GM12872 (cell line): ENCODE data around the gene LOXL1.

Experiments
- TF ChIP-seq, protein P1 (sequence below): IDR thresholded peaks from 3 replicates; pipeline ENCODE4 v1.5.1; 2011; ENCODE audit warnings: low read depth, mild to moderate bottlenecking, low read length, moderate library complexity; ENCODE audit not compliant: insufficient read depth

LOXL1 gene

DNA sequence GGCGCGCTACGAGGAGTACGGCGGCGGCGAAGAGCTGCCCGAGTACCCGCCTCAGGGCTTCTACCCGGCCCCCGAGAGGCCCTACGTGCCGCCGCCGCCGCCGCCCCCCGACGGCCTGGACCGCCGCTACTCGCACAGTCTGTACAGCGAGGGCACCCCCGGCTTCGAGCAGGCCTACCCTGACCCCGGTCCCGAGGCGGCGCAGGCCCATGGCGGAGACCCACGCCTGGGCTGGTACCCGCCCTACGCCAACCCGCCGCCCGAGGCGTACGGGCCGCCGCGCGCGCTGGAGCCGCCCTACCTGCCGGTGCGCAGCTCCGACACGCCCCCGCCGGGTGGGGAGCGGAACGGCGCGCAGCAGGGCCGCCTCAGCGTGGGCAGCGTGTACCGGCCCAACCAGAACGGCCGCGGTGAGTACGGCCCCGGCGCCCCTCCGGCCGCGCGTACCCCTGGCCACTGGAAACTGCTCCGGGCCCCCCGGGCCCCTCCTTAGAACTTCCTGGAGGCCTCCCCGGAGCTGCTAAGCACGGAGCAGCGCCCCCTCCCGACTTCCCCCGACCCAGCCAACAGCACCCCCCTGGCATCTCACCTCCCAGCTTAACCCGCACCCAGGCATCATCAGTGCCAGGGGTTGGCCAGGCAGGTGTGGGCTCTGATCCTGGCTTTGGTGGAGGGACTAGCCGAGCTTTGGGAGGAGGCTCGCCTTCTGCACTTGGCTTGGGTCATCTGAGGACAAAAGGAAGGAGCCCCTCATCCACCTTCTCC is 1.4 kb downstream of the LOXL1 start:
- TF ChIP-seq, protein P1, sequence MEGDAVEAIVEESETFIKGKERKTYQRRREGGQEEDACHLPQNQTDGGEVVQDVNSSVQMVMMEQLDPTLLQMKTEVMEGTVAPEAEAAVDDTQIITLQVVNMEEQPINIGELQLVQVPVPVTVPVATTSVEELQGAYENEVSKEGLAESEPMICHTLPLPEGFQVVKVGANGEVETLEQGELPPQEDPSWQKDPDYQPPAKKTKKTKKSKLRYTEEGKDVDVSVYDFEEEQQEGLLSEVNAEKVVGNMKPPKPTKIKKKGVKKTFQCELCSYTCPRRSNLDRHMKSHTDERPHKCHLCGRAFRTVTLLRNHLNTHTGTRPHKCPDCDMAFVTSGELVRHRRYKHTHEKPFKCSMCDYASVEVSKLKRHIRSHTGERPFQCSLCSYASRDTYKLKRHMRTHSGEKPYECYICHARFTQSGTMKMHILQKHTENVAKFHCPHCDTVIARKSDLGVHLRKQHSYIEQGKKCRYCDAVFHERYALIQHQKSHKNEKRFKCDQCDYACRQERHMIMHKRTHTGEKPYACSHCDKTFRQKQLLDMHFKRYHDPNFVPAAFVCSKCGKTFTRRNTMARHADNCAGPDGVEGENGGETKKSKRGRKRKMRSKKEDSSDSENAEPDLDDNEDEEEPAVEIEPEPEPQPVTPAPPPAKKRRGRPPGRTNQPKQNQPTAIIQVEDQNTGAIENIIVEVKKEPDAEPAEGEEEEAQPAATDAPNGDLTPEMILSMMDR = no peak; the same call in 1 of the 3 replicates

DNA sequence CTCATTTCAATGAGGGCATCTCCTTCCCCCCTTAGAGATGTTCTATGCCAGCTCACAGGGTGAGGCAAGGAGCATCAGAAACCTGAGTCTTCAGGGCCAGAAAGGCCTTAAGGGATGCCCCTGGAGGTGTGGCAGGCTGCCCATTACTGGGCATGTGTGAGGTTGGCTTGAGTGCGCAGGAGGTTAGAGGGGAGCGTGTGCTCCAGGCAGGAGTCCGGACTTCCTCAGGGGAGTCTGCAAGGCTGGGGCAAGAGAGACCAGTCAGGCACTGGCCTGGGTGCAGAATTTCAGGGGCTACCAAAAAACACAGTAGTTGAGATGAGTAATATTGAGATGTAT is 1.9 kb downstream of the LOXL1 start:
- TF ChIP-seq, protein P1 = no peak

DNA sequence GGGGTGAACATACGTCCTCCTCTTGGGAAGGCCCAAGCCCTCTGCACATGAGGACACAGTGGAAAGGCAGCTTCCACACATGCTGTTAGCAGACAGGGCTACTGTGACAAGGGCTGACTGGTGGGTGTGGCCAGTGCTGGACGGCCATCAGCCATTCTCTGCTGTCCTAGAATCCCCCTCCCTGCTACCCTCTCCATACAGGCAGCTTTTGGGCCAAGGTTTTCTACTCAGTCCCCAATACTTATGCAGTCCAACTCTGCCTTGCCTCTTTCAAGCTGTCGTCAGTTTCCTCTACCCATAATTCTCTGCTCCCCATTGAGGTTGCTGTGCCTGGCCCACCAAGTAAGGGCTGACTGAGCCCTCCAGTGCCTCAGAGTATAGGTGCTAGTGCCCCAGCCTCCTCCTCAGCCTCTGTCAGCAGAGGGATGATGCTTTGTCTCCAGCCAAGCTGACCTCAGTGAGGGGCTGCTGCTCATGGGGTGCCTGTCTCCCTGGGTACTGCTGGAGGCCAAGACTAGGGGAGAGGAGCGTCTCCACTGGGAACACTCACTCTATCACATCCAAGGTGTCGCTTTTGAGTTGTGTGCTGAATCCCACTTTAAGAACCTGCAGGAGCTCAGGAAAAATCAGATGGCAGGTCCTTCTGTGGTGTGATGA is 2.8 kb downstream of the LOXL1 start:
- TF ChIP-seq, protein P1 = no peak

DNA sequence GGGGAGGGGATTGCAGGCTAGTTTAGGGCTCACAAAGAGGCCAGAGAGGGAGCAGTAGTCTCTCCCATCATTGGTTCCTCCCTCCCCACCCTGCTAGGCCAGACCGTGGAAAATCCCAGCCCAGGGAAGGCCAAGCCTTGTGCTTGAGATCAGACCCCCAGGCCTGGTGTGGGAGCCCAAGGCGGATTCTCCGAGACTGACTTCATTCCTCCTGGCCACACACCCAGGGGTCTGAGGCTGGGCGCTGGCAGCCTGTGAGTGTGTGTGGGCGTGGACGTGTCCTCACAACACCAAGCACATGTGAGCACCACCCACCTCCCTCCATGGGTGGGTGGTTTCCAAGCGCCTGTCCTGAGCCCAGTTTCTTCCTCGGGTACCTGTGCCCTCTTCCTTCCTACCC is 4.1 kb downstream of the LOXL1 start:
- TF ChIP-seq, protein P1 = no peak

DNA sequence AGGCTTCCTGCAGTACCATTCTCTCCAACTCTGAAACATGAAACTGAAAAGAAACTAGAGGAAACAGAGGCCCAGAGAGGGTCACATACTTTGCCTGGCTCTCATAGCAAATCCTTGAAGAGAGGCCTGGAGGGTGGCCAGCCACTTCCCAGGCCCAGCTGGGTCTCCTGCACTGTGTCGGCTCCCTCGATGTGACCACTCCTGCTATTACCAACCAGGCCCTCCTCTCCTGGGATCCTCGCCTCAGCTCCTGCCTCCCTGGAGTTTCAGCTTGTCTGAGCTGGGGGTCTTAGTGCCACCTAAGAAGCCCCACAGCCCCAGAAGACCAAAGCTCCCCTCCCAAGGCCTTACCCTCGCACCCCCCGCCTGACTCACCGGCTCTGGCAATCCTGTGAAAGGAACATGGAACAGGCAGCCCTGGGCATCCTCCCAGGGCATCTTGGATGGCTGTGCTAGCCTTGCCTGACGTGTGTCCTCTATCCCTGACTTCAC is 4.6 kb downstream of the LOXL1 start:
- TF ChIP-seq, protein P1 = no peak

DNA sequence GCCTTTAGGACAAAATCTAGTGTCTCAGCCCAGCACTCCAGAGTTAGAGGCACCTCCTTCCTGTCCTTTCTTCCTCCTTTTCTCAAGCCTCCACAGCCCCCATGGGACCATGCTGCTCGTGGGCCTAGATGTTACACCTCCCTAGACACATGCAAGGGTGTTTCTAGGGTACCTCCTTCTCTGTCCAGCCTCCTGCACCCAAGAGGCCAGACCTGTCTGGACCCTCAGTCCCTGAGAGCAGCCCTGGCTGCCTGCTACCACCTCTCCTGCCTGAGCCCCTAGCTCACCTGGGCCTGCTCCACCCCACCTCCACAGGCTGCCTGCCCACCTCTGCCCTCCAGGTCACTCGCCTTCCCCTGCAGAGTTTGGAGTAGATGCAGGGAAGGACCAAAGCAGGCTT is 5.2 kb downstream of the LOXL1 start:
- TF ChIP-seq, protein P1 = no peak

DNA sequence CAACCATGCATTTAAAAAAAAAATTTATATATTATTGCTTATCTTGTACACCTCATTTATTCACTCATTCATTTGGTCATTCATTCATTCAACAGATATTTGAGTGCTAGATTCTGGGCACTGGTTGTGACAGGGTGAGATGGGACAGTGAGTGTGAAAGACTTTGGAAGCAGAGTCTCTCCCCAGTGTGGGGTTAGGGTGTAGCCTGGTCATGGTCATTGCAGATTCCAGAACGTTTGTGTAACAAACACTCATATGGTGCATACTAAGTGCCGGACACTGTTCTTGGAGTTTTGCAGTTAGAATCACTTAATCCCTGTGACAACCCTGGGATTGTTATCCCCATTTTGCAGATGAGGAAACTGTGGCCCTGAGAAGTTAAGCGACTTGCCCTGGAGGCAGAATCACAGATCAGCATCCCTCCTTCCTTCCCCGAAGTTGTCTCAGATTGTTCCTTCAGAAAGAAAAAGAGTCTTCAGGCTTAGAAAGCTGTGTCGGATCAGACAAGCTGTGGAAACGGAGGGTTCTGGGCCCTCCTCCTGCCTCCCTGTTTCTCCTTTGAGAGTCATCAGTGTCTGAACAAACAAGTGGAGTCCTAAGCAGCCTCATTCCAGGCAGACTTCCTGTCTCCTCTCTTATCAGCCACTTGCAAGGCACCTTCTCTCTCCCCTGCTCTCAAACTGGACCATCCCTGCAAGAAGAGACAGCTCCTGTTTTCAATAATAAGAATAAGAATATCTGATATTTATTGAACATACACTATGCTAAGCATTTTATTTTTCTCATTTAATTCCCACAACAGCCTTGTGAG is 6.3 kb downstream of the LOXL1 start:
- TF ChIP-seq, protein P1 = no peak
